ENCODE data around the gene ARMC5. TPM values are rescaled to one million over a fixed set of nuclear protein-coding genes. Genes with fewer than 3 reads are reported as not detected.

ARMC5 gene
- polyA plus RNA-seq, 2 of the 4 experiments (the other 2 are of a cell fraction) = 3.2 to 6.1 TPM

DNA sequence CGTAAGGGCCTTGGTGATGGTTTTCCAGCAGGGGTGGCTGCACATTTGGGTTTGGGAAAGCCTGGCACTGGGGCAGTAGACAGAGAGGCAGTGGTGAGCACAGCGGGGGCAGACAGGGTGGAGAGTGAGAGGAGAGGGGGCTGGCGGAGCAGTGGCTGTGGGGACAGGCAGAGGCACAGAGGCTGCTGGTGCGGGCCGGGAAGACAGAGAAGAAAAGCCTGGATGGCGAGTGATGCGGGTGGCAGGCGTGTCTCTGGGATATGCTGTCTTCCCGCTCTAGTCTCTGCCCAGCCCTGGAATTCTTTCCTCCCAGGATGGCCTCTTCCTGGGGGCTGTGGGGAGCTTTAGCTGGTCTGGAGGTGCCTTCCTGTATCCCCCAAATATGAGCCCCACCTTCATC, 49.2 kb upstream of the ARMC5 start:
- no peak for DNase-seq (ENCODE audit: low read depth in 1 of 2, low spot score in 1 of 2)
- no peak for FAIRE-seq
- WGBS (ENCODE audit: missing lambda C conversion rate) = 87% methylated on average over 9 of the region's 9 CpGs
- CTCF ChIA-PET = no interaction called here
- Histone ChIP-seq H3K9me3 (no peaks in the 10 kb centered on the region), H3K4me1 (peaks cover 9% of the 10 kb centered on the region; the same call in 2 of the 3 replicates), H3K4me3 (no peak overlapping the region), H3K4me2 (no peak overlapping the region), H3K27ac (no peak overlapping the region)
- POLR2A ChIA-PET = no interaction called here
- TF ChIP-seq HEYL (CRISPR knock-in tag; IDR thresholded peaks at IDR 0.05) (no peak), FOSL2 (IDR thresholded peaks at IDR 0.05) (no peak), FOSL2 (CRISPR knock-in tag; IDR thresholded peaks at IDR 0.05) (no peak), GATA3 (IDR thresholded peaks at IDR 0.05; ENCODE audit: borderline replicate concordance) (no peak), RAD21 (conservative IDR thresholded peaks at IDR 0.05 in 1 of 2, IDR thresholded peaks at IDR 0.05 in 1 of 2) (no peak), POLR2A (IDR thresholded peaks at IDR 0.05; ENCODE audit: low read length) (no peak), ESRRA (IDR thresholded peaks at IDR 0.05; ENCODE audit: borderline replicate concordance, low read length) (no peak), ZNF302 (CRISPR knock-in tag; IDR thresholded peaks at IDR 0.05) (no peak), NPAS2 (CRISPR knock-in tag; IDR thresholded peaks at IDR 0.05; ENCODE audit: borderline replicate concordance) (no peak), RCOR1 (IDR thresholded peaks at IDR 0.05; ENCODE audit: low read depth, low read length) (no peak), ZFP36 (IDR thresholded peaks at IDR 0.05; ENCODE audit: borderline replicate concordance, partially characterized antibody) (no peak)
- ATAC-seq = no peak

DNA sequence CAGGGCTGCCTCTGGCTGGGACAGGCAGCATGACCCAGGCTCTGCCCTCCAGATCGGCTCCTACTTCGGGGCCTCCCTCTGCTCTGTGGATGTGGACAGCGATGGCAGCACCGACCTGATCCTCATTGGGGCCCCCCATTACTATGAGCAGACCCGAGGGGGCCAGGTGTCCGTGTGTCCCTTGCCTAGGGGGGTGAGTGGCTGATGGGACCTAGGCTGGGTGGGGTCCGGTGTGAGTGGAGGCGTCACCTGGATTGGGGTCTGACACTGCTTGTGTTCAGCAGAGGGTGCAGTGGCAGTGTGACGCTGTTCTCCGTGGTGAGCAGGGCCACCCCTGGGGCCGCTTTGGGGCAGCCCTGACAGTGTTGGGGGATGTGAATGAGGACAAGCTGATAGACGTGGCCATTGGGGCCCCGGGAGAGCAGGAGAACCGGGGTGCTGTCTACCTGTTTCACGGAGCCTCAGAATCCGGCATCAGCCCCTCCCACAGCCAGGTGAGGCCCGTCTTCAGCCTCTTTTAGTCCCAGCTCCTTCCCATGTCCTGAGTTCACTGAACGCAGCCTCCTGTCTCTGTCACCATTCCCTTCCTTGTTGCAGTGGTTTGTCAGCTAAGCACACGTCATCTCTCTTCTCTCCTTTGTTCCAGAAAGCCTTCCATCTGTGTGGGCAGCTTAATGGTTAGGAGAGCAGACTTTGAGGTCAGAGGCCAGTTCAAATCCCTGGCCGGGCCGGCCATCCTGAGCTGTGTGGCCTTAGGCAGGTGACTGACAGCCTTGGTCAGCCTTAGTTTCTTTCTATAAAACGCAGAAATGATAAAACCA, 48.1 kb upstream of the ARMC5 start:
- Histone ChIP-seq H3K4me1 (peaks cover 8% of the 10 kb centered on the region; the same call in 2 of the 3 replicates), H3K9me3 (no peaks in the 10 kb centered on the region), H3K4me2 (no peak overlapping the region), H3K4me3 (no peak overlapping the region), H3K27ac (no peak overlapping the region)
- ATAC-seq = no peak
- no peak for FAIRE-seq
- CTCF ChIA-PET = interaction anchor here (1.1 to 1.2 kb wide), 2 partner anchors 10 to 269 kb away, joined by 3 to 6 read pairs; no protein-coding TSS in a partner anchor
- no peak for DNase-seq (ENCODE audit: low read depth in 1 of 2, low spot score in 1 of 2)
- no peak for TF ChIP-seq MYC (IDR thresholded peaks at IDR 0.05; ENCODE audit: borderline replicate concordance, low read length)
- no peak for TF ChIP-seq FOXS1 (CRISPR knock-in tag; IDR thresholded peaks at IDR 0.05)
- no peak for TF ChIP-seq RAD21 (conservative IDR thresholded peaks at IDR 0.05 in 1 of 2, IDR thresholded peaks at IDR 0.05 in 1 of 2)
- no peak for TF ChIP-seq ZC3H11A (IDR thresholded peaks at IDR 0.05)
- TF ChIP-seq ZNF302 (CRISPR knock-in tag; IDR thresholded peaks at IDR 0.05) = no peak
- TF ChIP-seq ZFP36 (IDR thresholded peaks at IDR 0.05; ENCODE audit: borderline replicate concordance, partially characterized antibody) = no peak
- TF ChIP-seq, protein P1, sequence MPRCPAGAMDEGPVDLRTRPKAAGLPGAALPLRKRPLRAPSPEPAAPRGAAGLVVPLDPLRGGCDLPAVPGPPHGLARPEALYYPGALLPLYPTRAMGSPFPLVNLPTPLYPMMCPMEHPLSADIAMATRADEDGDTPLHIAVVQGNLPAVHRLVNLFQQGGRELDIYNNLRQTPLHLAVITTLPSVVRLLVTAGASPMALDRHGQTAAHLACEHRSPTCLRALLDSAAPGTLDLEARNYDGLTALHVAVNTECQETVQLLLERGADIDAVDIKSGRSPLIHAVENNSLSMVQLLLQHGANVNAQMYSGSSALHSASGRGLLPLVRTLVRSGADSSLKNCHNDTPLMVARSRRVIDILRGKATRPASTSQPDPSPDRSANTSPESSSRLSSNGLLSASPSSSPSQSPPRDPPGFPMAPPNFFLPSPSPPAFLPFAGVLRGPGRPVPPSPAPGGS (IDR thresholded peaks at IDR 0.05) = no peak
- TF ChIP-seq RCOR1 (IDR thresholded peaks at IDR 0.05; ENCODE audit: low read depth, low read length) = no peak
- no peak for TF ChIP-seq HDAC2 (IDR thresholded peaks at IDR 0.05)
- no peak for TF ChIP-seq HEYL (CRISPR knock-in tag; IDR thresholded peaks at IDR 0.05)
- TF ChIP-seq HOXB5 (CRISPR knock-in tag; IDR thresholded peaks at IDR 0.05) = no peak
- TF ChIP-seq, protein P2, sequence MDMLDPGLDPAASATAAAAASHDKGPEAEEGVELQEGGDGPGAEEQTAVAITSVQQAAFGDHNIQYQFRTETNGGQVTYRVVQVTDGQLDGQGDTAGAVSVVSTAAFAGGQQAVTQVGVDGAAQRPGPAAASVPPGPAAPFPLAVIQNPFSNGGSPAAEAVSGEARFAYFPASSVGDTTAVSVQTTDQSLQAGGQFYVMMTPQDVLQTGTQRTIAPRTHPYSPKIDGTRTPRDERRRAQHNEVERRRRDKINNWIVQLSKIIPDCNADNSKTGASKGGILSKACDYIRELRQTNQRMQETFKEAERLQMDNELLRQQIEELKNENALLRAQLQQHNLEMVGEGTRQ (IDR thresholded peaks at IDR 0.05) = no peak
- POLR2A ChIA-PET = no interaction called here
- 61% methylated on average over 21 of the region's 22 CpGs for WGBS (ENCODE audit: missing lambda C conversion rate)

DNA sequence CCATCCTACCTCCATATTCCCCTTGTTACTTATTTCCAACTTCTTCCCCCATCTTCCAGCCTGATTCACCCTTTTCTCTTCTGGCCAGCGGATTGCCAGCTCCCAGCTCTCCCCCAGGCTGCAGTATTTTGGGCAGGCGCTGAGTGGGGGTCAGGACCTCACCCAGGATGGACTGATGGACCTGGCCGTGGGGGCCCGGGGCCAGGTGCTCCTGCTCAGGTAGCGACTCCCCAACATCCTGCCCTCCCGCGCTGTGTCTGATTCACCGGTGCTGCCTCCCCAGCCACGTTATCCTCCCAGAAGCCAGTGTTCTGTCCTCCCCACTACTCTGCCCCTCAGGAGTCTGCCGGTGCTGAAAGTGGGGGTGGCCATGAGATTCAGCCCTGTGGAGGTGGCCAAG, 46.6 kb upstream of the ARMC5 start:
- Histone ChIP-seq H3K4me2 (no peak overlapping the region), H3K4me1 (peaks cover 8% of the 10 kb centered on the region; the same call in 2 of the 3 replicates), H3K4me3 (no peak overlapping the region), H3K27ac (no peak overlapping the region), H3K9me3 (no peaks in the 10 kb centered on the region)
- CTCF ChIA-PET = interaction anchor here (1.6 kb wide), 1 partner anchor 13 kb away, joined by 4 read pairs; no protein-coding TSS in a partner anchor
- TF ChIP-seq, protein P2 (IDR thresholded peaks at IDR 0.05) = no peak
- TF ChIP-seq FOSL2 (IDR thresholded peaks at IDR 0.05) = no peak
- TF ChIP-seq FOSL2 (CRISPR knock-in tag; IDR thresholded peaks at IDR 0.05) = no peak
- no peak for TF ChIP-seq FOSB (CRISPR knock-in tag; IDR thresholded peaks at IDR 0.05)
- TF ChIP-seq, protein P3, sequence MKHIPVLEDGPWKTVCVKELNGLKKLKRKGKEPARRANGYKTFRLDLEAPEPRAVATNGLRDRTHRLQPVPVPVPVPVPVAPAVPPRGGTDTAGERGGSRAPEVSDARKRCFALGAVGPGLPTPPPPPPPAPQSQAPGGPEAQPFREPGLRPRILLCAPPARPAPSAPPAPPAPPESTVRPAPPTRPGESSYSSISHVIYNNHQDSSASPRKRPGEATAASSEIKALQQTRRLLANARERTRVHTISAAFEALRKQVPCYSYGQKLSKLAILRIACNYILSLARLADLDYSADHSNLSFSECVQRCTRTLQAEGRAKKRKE (CRISPR knock-in tag; IDR thresholded peaks at IDR 0.05; ENCODE audit: low read depth) = no peak
- TF ChIP-seq EP300 (IDR thresholded peaks at IDR 0.05) = no peak
- TF ChIP-seq CEBPB (IDR thresholded peaks at IDR 0.05) = no peak
- TF ChIP-seq, protein P1 (IDR thresholded peaks at IDR 0.05) = no peak
- POLR2A ChIA-PET = no interaction called here
- ATAC-seq (no peak), DNase-seq (ENCODE audit: low read depth in 1 of 2, low spot score in 1 of 2) (no peak), FAIRE-seq (no peak)
- WGBS (ENCODE audit: missing lambda C conversion rate) = 47% methylated on average over 10 of the region's 10 CpGs

All from A549 (cell line).